IPS-18a (cell line): ENCODE results near the gene DHDH.
"Not testable (repeated sequence)": the region's sequence is repeated elsewhere in the genome, so short reads cannot be mapped to it uniquely, and the experiment has no call there.

Source experiments
- H3K27ac ChIP-seq: one replicate; pipeline ENCODE4 v1.5.1; 2013; ENCODE audit warnings: low read length
- H3K27me3 ChIP-seq: one replicate; pipeline ENCODE4 v1.6.1; 2013; ENCODE audit warnings: mild to moderate bottlenecking, low read length; ENCODE audit not compliant: control insufficient read depth, insufficient read depth
- H3K36me3 ChIP-seq: one replicate; pipeline ENCODE4 v1.6.1; 2013; ENCODE audit warnings: low read depth, low read length; ENCODE audit not compliant: control insufficient read depth
- H3K4me1 ChIP-seq: one replicate; pipeline ENCODE4 v1.6.1; 2013; ENCODE audit warnings: low read depth, low read length; ENCODE audit not compliant: control insufficient read depth
- H3K4me3 ChIP-seq: one replicate; pipeline ENCODE4 v1.5.1; 2013; ENCODE audit warnings: low read length
- H3K9ac ChIP-seq: one replicate; pipeline ENCODE4 v1.6.1; 2013; ENCODE audit warnings: mild to moderate bottlenecking, low read length, moderate library complexity
- H3K9me3 ChIP-seq: one replicate; pipeline ENCODE4 v1.6.1; 2013; ENCODE audit warnings: low read depth, low read length; ENCODE audit not compliant: control insufficient read depth

DHDH gene

DNA sequence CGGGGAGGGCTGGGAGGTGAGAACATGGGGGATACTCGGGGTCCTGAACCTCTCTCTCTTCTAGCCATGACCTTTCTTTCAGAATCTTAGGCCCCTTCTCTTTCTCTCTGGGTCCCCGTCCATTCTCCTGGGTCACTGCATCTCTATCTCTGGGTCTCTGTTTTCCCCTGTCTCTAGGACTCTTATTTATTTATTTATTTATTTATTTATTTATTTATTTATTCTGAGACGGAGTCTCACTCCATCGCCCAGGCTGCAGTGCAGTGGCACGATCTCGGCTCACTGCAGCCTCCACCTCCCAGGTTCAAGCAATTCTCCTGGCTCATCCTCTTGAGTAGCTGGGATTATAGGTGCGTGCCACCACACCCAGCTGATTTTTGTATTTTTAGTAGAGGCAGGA is 14.2 kb upstream of the DHDH start:
- not testable (repeated sequence) for H3K4me3 ChIP-seq, H3K4me1 ChIP-seq, H3K27ac ChIP-seq, H3K27me3 ChIP-seq, H3K9ac ChIP-seq, H3K9me3 ChIP-seq
- H3K36me3 ChIP-seq: peaks cover 18% of the 10 kb centered on the region

DNA sequence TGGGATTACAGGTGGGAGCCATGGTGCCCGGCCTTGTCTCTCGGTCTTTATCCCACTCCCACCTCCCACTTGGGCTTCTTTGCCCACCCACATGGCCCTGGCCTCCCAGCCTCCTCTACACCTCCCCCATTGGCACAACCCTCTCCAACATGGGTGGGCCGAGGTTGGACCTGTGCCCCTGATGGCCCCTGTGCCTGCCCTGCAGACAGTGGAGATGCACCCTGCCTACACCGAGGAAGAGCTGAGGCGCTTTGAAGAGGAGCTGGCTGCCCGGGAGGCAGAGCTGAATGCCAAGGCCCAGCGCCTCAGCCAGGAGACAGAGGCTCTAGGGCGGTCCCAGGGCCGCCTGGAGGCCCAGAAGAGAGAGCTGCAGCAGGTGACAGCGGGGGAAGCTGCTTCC is 12.6 kb upstream of the DHDH start:
- no peak overlapping the region for H3K4me3 ChIP-seq
- peaks cover 7% of the 10 kb centered on the region for H3K36me3 ChIP-seq
- no peak overlapping the region for H3K9ac ChIP-seq
- no peak overlapping the region for H3K27ac ChIP-seq
- no peaks in the 10 kb centered on the region for H3K9me3 ChIP-seq
- H3K27me3 ChIP-seq: no peaks in the 10 kb centered on the region
- no peaks in the 10 kb centered on the region for H3K4me1 ChIP-seq

DNA sequence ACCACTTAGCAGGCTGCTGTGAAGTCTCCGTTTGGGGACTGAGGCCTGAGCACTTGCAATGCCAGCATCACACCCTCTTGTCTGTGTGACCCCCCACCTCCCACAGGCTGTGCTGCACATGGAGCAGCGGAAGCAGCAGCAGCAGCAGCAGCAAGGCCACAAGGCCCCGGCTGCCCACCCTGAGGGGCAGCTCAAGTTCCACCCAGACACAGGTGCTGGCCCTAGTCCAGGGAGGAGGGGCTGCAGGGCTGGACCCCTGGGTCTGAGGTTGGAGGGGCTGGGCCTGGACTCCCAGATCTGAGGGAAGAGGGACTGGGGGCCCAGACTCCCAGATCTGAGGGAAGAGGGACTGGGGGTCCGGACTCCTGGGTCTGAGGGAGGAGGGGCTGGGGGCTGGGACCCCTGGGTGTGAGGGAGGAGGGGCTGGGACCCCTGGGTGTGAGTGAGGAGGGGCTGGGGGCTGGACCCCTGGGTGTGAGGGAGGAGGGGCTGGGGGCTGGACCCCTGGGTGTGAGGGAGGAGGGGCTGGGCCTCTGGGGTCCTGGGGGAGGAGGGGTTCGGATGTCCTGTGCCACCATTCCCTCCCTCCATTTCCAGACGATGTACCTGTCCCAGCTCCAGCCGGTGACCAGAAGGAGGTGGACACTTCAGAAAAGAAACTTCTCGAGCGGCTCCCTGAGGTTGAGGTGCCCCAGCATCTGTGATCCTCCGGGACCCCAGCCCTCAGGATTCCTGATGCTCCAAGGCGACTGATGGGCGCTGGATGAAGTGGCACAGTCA is 11.6 kb upstream of the DHDH start:
- Histone ChIP-seq H3K9me3 (no peaks in the 10 kb centered on the region), H3K4me1 (no peaks in the 10 kb centered on the region), H3K4me3 (no peak overlapping the region), H3K9ac (no peak overlapping the region), H3K27ac (no peak overlapping the region), H3K36me3 (peaks cover 3% of the 10 kb centered on the region), H3K27me3 (no peaks in the 10 kb centered on the region)

DNA sequence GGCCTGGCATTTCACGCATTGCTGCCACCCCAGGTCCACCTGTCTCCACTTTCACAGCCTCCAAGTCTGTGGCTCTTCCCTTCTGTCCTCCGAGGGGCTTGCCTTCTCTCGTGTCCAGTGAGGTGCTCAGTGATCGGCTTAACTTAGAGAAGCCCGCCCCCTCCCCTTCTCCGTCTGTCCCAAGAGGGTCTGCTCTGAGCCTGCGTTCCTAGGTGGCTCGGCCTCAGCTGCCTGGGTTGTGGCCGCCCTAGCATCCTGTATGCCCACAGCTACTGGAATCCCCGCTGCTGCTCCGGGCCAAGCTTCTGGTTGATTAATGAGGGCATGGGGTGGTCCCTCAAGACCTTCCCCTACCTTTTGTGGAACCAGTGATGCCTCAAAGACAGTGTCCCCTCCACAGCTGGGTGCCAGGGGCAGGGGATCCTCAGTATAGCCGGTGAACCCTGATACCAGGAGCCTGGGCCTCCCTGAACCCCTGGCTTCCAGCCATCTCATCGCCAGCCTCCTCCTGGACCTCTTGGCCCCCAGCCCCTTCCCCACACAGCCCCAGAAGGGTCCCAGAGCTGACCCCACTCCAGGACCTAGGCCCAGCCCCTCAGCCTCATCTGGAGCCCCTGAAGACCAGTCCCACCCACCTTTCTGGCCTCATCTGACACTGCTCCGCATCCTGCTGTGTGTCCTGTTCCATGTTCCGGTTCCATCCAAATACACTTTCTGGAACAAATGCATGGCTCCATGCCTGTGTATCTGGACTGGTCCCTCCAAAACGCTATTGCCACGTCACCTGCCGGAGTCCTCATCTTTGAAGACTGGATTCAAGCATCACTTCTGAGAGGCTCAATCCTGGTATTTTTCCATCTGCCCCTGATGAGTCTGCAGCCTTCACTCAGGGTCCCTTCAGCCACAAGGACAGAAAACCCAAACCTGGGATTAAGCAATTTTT is 10.7 kb upstream of the DHDH start:
- Histone ChIP-seq H3K27ac (no peak overlapping the region), H3K27me3 (no peaks in the 10 kb centered on the region), H3K36me3 (peaks cover 3% of the 10 kb centered on the region), H3K4me3 (no peak overlapping the region), H3K9ac (no peak overlapping the region), H3K4me1 (no peaks in the 10 kb centered on the region), H3K9me3 (no peaks in the 10 kb centered on the region)

DNA sequence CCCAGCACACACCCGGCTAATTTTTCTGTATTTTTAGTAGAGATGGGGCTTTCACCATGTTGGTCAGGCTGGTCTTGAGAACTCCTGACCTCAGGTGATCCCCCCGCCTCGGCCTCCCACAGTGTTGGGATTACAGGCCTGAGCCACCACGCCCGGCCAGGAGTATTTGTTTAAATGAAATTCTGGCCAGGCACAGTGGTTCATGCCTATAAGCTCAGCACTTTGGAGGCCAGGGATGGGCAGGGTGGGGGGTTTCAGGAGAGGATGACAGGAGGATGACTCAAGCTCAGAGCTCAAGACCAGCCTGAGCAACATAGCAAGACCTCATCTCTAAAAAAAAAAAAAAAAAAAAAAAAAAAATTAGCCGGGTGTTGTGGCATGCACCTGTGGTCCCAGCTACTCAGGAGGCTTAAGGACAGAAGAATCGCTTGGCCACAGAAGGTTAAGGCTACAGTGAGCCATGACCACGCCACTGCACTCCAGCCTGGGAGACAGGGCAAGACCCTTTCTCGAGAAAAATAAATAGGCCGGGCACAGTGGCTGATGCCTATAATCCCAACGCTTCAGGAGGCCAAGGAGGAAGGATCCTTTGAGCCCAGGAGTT is 8.2 kb upstream of the DHDH start:
- H3K4me3 ChIP-seq: no peak overlapping the region
- no peaks in the 10 kb centered on the region for H3K27me3 ChIP-seq
- no peak overlapping the region for H3K9ac ChIP-seq
- H3K27ac ChIP-seq: no peak overlapping the region
- no peaks in the 10 kb centered on the region for H3K4me1 ChIP-seq
- no peaks in the 10 kb centered on the region for H3K36me3 ChIP-seq
- H3K9me3 ChIP-seq: no peaks in the 10 kb centered on the region

DNA sequence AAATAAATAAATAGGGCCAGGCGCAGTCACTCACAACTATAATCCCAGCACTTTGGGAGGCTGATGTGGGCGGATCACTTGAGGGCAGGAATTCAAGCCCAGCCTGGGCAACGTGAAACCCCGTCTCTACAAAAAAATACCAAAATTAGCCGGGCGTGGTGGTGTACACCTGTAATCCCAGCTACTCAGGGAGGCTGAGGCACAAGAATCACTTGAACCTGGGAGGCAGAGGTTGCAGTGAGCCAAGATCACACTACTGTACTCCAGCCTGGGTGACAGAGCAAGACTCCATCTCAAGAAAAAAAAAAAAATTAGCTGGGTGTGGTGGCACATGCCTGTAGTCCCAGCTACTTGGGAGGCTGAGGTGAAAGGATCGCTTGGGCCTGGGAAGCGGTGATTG is 7.6 kb upstream of the DHDH start:
- H3K27me3 ChIP-seq, H3K4me3 ChIP-seq, H3K4me1 ChIP-seq, H3K27ac ChIP-seq, H3K9me3 ChIP-seq, H3K36me3 ChIP-seq, H3K9ac ChIP-seq: not testable (repeated sequence)

DNA sequence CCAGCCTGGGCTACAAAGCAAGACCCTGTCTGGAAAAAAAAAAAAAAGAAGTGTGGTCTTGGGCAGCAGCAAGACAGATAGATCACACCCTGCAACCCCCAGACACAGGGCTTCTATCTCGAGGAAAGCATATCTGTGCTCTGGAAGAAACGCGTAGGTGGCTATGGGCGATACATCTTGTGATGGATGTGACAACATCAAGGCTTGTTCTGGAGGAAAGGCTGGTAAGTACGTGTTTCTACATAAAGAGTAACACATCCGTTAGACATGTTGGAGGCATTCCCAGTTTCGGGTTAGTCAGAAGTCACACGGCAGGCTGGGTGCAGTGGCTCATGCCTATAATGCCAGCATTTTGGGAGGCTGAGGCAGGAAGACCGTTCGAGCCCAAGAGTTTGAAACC is 6.6 kb upstream of the DHDH start:
- H3K9me3 ChIP-seq: no peaks in the 10 kb centered on the region
- no peaks in the 10 kb centered on the region for H3K4me1 ChIP-seq
- H3K4me3 ChIP-seq: no peak overlapping the region
- peaks cover 5% of the 10 kb centered on the region for H3K27me3 ChIP-seq
- no peak overlapping the region for H3K9ac ChIP-seq
- H3K27ac ChIP-seq: no peak overlapping the region
- H3K36me3 ChIP-seq: no peaks in the 10 kb centered on the region

- not testable (repeated sequence) for H3K4me1 ChIP-seq, H3K4me3 ChIP-seq, H3K9ac ChIP-seq, H3K36me3 ChIP-seq, H3K9me3 ChIP-seq, H3K27ac ChIP-seq
- H3K27me3 ChIP-seq: peaks cover 13% of the 10 kb centered on the region
These were observed 5.8 kb upstream of the DHDH start for GRCh38 chr19:48927692-48928091.

DNA sequence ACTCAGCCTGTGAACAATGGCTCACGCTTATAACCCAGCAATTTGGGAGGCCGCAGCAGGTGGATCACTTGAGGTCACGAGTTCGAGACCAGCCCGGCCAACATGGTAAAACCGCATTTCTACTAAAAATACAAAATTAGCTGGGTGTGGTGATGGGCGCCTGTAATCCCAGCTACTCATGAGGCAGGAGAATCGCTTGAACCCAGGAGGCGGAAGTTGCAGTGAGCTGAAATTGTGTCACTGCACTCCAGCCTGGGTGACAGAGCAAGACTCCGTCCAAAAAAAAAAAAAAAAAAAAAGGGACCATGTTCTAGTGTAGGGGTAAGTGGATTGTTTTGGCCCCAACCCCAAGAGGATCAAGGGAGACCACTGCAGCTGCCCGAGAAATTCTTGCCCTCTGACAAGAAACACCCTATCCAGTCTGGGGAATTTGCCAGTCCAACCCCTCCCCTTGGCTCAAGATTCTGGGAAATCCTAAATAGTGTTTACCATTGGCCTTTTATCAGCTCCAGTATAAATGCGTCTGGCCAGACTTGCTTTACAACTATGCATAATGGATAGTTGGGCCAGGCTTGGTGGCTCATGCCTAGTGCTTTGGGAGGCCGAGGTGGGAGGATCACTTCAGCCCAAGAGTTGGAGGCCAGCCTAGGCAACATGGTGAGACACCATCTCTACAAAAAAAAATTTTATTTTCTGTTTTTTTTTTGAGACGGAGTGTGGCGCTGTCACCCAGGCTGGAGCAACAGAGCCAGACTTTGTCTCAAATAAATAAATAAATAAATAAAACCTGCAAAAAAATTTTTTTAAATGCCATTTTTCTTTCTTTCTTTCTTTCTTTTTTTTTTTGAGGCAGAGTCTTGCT is 5.1 kb upstream of the DHDH start:
- no peak overlapping the region for H3K27ac ChIP-seq

GRCh38 chr19:48934837-48935236 is 1.3 kb downstream of the DHDH start:
- Histone ChIP-seq H3K27me3 (peaks cover 37% of the 10 kb centered on the region), H3K36me3 (no peaks in the 10 kb centered on the region), H3K4me1 (peaks cover 10% of the 10 kb centered on the region), H3K27ac (no peak overlapping the region), H3K9ac (no peak overlapping the region), H3K4me3 (no peak overlapping the region), H3K9me3 (no peaks in the 10 kb centered on the region)

More for the DNA sequence above, 5.1 kb upstream of the DHDH start:
- H3K4me3 ChIP-seq: no peak overlapping the region
- H3K9me3 ChIP-seq: no peaks in the 10 kb centered on the region
- H3K4me1 ChIP-seq: peaks cover 2% of the 10 kb centered on the region
- H3K9ac ChIP-seq: no peak overlapping the region
- no peaks in the 10 kb centered on the region for H3K36me3 ChIP-seq
- H3K27me3 ChIP-seq: peaks cover 19% of the 10 kb centered on the region

DNA sequence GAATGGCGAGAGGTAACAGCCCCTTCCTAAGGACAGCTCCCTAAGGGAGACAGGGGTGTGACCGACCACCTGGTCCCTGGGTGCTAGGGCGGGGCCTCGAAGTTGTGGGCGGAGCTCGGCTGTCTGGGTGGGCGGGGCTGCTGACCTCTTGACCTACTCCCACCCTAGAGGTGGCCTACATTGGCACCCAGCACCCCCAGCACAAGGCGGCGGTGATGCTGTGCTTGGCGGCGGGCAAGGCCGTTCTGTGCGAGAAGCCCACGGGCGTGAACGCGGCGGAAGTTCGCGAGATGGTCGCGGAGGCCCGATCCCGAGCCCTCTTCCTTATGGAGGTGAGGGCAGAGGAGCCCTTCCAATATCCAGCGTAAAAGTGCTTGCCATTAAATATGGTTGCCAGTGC is 2.4 kb downstream of the DHDH start:
- peaks cover 10% of the 10 kb centered on the region for H3K4me1 ChIP-seq
- H3K27me3 ChIP-seq: peaks cover 37% of the 10 kb centered on the region
- no peaks in the 10 kb centered on the region for H3K9me3 ChIP-seq
- no peaks in the 10 kb centered on the region for H3K36me3 ChIP-seq
- H3K27ac ChIP-seq: no peak overlapping the region
- no peak overlapping the region for H3K4me3 ChIP-seq
- H3K9ac ChIP-seq: no peak overlapping the region
